ENCODE data around the gene CDC42BPA.

DNA sequence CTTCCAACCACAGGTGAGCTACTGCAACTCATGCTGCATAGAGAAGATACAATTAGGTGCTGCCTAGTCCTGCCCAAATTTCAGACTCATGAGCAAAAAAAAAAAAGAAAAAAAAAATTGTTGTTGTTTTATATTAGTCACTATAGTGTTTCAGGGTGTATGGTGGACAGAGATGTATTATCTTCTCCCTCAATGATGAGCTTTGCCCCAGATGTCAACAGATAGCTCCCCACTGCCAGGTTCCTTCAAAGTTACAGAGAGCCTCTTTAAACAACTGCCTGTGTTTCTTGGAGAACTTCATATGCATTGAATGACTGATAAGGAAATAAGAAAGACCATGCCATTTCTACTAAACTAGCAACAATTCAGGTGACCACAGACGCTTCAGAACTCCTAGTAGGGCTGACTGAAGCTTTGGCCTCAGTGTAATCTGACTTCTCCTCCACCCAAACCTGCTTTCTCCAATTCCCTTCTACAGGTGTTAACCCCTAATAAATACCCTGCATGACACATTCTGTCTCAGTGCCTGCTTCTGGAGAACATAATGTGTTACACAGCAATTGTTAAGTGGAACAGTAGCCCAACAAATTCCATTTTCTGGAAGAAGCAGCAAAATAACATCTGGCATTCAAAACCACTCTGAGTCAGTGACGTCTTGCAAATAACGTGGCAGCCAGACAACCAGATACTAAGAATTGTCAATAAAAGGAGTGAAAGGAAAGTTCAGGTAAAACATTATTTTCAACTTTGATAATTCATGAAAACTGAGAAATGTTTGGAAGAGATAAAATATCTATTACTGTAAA lies 147.7 kb downstream of the CDC42BPA start:
- TF ChIP-seq, protein P1, sequence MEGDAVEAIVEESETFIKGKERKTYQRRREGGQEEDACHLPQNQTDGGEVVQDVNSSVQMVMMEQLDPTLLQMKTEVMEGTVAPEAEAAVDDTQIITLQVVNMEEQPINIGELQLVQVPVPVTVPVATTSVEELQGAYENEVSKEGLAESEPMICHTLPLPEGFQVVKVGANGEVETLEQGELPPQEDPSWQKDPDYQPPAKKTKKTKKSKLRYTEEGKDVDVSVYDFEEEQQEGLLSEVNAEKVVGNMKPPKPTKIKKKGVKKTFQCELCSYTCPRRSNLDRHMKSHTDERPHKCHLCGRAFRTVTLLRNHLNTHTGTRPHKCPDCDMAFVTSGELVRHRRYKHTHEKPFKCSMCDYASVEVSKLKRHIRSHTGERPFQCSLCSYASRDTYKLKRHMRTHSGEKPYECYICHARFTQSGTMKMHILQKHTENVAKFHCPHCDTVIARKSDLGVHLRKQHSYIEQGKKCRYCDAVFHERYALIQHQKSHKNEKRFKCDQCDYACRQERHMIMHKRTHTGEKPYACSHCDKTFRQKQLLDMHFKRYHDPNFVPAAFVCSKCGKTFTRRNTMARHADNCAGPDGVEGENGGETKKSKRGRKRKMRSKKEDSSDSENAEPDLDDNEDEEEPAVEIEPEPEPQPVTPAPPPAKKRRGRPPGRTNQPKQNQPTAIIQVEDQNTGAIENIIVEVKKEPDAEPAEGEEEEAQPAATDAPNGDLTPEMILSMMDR (IDR thresholded peaks at IDR 0.05): no peak
- TF ChIP-seq POLR2A (IDR thresholded peaks at IDR 0.05): no peak
